WI38 (cell line): ENCODE measurements around the gene PCP4.

ENCODE experiments used
- H3K4me3 ChIP-seq: 2 replicates; pipeline ENCODE4 v1.5.1; 2011; ENCODE audit warnings: low read depth, mild to moderate bottlenecking, control low read depth, low read length
- TF ChIP-seq, protein P1 (sequence below): IDR thresholded peaks from 2 replicates; pipeline ENCODE4 v1.5.1; 2012; ENCODE audit warnings: low read depth, mild to moderate bottlenecking, control low read depth, low read length

PCP4 gene

DNA sequence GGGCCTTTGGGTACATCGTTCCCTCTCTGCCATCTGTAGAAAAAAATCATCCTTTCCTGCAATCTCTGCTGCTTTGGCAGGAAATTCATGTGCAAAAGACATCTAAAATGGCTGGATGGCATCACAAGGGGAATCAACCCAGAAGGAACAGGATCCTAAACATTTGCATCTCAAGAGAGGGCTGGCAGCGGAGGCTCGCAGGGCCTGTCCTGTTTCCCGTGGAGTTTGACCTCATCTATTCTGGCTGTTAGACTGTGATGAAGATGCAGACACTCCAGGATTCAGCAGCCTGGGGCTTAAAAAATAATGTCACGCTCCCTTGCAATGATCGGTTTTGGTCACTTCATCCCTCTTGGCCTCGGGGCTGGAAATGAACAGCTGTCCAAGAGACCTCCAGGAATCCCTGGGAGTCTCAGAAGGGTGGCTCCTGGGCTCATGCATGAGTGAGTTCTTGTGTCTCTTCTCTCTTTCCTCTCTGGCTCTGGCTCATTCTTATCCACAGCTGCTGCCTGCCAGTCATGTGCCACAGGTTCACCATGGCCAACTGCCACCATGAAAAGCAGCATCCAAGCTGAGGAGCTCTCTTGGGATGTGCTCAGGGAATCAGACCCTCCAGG lies 16.1 kb upstream of the PCP4 start:
- H3K4me3 ChIP-seq, result no peak overlapping the region
- TF ChIP-seq, protein P1, sequence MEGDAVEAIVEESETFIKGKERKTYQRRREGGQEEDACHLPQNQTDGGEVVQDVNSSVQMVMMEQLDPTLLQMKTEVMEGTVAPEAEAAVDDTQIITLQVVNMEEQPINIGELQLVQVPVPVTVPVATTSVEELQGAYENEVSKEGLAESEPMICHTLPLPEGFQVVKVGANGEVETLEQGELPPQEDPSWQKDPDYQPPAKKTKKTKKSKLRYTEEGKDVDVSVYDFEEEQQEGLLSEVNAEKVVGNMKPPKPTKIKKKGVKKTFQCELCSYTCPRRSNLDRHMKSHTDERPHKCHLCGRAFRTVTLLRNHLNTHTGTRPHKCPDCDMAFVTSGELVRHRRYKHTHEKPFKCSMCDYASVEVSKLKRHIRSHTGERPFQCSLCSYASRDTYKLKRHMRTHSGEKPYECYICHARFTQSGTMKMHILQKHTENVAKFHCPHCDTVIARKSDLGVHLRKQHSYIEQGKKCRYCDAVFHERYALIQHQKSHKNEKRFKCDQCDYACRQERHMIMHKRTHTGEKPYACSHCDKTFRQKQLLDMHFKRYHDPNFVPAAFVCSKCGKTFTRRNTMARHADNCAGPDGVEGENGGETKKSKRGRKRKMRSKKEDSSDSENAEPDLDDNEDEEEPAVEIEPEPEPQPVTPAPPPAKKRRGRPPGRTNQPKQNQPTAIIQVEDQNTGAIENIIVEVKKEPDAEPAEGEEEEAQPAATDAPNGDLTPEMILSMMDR, result no peak

DNA sequence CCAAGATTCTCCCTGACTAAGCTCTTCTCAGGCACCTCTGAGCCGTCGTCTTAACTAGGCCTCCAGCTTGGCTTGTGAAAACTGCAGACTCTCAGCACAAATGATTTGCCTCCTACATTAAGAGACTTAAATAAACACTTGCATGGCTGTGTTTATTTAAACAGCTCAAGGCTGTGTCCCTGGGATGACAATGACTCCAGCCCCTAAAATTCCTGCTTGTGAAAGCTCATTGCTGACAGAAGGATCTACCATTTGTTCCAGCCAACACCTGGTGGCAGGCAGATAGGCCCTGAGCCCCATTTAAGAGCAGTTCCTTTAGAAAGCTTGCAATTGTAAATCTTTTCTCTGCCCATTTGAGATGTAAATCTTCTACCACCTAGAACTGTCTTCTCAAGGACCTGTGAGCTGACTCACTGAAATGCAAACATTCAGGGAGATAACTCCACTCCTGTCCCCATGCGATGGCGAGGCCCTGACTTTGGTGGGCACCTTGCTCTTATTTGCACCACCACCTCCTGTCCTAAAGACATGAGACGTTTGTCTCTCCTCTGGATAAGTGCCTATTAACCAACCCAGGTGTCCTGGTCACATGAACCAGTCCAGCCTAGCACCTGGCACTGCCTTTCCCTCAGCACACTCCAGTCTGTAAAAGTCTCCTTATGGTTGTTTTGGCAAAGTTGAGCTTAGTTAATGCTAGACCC lies 15.1 kb upstream of the PCP4 start:
- TF ChIP-seq, protein P1, result no peak
- H3K4me3 ChIP-seq, result no peak overlapping the region

DNA sequence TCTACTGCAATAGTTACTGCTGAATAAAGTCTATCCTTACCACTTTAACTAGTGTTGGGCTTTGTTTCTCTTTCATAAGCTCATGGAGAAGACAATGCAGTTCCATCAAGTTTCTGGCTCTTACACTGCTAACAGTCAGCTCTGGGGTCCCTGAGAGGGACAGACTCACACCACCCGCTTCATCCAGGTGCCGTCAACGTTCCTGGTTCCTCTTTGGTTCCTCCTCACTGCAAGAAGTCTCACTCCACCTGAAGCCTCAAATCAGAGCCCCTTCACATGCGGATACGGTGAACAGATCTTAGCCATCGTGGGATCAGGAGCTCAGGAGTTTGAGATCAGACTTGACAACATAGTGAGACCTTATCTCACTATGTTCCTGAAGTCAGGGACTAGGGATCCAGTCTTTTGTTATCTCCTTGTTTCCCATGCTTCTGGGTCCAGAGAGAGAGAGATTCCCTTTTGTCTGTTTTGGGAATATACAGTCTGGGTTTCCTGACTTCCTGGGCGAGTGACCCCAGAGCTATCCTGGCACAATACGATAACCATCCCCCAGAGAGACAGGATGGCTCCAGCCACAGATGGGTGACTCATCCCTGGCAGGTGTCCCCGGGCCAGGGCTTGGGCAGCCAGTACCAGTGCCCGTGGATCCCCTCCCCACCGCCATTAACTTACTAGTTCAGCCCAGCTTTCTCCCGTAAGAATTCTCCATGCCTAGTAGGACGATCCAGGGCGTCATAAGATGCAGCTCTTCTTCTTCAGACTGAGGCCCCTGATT lies 14.3 kb upstream of the PCP4 start:
- no peak overlapping the region for H3K4me3 ChIP-seq
- TF ChIP-seq, protein P1, result no peak

DNA sequence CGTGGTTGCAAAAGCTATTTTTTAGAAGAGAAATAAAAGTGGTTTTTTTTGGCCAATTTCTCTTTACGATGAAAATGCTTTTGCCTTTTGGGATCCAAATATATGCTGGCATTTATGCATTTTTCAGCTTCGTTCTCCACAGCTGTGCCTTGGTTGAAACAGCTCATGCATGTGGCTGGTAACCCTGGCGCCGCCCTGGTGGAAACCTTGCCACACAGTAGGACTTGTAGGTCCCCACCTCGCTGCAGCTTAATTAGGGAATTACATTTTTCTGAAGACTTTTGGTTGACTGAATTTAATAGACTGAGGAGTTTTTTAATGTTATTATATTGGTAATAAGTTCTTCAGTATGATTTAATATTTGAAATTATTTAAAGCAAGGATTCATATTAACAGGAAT lies 12.7 kb upstream of the PCP4 start:
- TF ChIP-seq, protein P1, result no peak
- no peak overlapping the region for H3K4me3 ChIP-seq

DNA sequence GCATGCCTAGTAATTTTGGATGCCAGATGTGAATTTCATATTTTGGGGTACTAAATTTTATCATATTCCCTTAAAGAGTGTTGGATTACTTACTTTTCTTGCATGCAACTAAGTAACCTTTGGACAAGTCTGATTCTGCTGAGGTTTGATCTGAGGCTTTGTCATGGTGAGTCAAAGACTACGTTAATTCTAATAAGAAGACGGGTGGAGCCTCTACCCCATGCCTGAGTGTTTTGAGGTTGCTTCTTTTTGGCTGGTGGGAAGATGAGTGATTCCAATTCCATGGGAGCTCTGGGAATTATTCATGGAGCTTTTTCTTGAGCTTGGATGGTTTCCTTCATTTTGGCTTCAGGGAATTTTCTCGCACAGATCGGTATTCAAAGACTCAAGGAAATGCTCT lies 11.6 kb upstream of the PCP4 start:
- TF ChIP-seq, protein P1, result no peak

DNA sequence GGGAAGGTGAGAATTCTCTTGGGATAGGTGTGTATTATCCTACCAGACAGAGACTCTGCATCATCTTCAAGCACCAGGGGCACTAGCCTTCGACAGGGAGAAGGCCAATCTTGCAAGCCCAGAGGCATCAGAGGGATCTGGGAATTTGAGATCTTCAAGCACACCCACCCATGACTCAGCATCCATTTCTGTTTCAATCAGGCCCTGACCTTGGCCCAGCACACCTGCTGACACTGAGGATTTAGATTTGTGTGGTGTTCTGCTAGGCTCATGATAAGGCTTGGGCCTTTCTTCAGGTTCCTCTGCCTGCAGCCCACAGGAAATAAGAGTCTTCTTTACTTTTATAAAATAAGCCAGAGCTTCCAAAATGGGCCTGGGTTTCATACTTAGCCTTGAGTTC lies 6.6 kb upstream of the PCP4 start:
- TF ChIP-seq, protein P1, result no peak
- no peak overlapping the region for H3K4me3 ChIP-seq

More for the DNA sequence above, 11.6 kb upstream of the PCP4 start:
- H3K4me3 ChIP-seq, result no peak overlapping the region

DNA sequence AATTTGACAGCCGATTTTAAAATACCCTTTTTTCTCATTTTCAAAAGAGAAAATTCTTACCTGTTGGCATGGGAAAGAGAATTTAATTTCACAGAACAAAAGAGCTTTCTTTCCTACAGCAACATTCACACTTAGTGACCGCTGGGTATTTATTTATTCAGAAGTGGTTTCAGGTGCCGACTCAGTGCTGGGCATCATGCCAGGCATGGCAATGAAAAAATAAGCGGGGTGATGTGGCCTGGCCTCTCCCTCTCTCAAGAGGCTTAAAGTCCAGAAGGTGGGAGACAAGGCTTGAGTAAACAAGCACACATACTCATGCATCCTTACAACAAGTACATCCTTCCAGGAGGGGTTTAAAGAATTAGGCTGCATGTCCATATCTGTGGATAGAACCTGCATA lies 4.1 kb upstream of the PCP4 start:
- TF ChIP-seq, protein P1, result no peak
- H3K4me3 ChIP-seq, result no peak overlapping the region
